HG03442 (cell line): ENCODE results near the gene NT5C.
A peak's percentile ranks its signal among the peaks of the same experiment; 100 is the strongest.

ENCODE experiments used
- ATAC-seq: cut with Tn5 transposase; IDR thresholded peaks from one replicate; pipeline ENCODE4 v1.9.1; 2021; ENCODE audit warnings: mild to moderate bottlenecking, moderate library complexity; ENCODE audit not compliant: unreplicated experiment

Gene NT5C

DNA sequence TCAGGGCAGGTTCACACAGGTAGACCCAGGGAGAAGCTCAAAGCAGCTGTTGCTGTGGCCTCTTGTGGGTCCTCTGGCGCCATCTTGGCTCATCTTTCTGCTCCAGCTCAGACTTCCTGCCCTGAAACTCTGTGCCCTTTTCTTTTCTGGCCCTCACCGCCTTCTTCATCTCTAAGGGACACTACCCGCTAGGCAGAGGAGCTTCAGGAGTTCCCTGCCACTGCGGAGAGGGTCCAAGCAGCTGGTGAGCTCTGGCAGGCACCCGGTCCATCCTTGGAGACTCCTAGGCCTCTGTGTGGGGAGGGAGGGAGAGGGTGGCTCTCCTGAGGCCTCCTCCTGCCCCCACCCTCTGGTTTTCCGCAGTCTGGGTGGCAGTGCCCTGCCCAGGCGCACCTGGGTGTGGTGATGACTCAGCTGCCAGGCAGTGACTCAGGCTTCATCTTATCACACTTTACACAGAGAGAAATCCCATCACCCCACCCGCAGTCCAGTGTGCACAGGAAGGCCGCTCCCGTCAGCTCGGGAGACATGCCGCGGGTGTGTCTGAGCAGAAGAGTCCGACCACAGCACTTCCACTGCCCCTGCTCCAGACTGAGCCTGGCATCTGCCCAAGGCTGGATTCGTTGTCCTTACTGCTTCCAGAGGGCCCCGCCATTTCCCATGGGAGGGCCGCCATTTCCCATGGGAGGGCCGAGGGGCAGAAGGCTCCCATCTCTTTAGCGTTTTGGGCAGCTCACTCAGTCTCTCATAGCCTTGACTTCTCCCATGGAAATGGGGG, 7.3 kb downstream of the NT5C start:
- no peak for ATAC-seq

DNA sequence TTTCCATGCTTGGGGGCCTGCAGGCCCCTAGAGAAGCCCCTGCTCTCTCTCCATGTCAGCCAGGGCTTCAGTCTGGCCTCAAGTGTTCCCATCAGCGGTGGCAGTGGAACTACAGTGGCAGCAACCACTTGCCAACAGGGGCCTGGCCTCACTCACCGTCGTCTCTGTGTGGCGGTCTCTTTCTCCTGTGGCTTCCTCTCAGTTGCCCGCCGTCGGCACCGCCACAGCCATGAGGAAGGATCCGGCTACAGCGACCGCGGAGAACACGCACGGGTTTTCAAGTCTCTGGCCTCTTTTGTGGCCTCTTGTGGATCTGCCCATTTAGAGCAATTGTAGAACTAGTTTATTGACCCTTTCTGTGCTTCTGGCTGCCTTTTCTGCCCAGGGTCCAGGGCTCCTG, 13.2 kb downstream of the NT5C start:
- no peak for ATAC-seq

DNA sequence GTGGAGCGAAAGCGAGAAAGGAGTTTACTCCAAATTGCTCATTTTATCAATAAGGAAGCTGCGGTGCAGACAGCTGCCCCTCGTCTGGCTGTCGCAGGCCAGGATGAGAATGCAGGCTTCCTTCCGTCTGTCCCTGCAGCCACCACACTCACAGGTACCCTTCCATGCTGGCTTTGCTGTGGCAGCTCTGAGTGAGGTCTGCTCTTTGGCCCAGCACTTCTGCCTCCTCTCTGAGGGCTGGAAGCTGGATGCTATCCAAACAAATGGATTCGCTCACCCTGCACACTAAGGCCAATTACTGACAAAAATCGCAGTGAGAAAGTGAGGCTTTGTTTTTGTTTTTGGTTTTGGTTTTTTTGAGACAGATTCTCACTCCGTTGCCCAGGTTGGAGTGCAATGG, 14.8 kb downstream of the NT5C start:
- no peak for ATAC-seq

DNA sequence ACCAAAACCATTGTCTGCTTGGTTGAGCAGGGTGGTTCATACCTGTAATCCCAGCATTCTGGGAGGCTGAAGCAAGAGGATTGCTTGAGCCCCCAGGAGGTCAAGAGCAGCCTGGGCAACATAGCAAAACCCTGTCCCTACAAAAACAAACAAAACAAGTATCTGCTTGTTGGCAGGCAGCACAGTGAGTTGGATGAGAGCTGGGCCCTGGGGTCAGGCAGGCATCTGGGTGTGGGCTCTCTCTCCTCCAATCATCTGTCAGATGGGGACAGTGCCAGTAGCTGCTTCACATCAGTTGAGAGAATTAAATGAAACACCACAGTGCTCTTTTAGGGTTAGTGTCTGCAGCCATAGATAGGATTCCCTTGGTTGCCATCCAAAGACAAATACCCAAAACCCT, 16.0 kb downstream of the NT5C start:
- ATAC-seq: no peak

DNA sequence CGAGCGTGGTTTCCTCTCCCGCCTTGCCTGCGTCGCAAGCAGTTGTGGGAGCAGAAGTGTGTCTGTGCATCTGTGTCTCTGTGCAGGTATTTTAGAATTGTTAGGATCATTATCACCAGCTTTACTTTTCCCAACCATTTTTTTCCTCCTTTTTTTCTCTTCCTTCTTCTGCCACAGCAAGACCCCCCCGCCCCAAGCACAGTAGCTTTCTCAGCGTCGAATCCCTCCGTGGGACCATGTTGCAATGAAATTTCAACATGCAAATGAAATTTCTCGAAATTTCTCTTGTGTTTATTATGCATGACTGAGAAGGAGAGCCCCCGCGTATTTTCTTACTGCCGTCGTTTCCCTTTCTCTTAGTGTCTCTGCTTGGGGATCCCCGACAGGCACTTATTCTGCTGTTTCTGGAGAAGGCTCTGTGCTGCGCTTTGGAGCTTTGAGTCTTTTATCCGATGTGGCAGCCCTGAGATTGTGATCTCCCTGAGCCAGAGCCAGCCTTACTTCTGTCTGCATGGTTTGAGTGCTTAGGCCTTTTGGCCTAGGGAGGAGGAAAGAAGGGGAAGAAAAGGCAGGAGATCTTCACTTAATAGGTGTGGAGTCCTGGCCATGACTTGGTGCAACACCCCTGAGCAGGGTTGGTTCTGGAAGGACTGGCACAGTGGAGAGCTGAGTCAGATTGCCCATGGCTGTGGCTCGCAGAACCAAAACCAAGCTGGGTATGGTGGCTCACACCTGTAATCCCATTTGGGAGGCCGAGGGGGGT, 16.8 kb downstream of the NT5C start:
- ATAC-seq: no peak

DNA sequence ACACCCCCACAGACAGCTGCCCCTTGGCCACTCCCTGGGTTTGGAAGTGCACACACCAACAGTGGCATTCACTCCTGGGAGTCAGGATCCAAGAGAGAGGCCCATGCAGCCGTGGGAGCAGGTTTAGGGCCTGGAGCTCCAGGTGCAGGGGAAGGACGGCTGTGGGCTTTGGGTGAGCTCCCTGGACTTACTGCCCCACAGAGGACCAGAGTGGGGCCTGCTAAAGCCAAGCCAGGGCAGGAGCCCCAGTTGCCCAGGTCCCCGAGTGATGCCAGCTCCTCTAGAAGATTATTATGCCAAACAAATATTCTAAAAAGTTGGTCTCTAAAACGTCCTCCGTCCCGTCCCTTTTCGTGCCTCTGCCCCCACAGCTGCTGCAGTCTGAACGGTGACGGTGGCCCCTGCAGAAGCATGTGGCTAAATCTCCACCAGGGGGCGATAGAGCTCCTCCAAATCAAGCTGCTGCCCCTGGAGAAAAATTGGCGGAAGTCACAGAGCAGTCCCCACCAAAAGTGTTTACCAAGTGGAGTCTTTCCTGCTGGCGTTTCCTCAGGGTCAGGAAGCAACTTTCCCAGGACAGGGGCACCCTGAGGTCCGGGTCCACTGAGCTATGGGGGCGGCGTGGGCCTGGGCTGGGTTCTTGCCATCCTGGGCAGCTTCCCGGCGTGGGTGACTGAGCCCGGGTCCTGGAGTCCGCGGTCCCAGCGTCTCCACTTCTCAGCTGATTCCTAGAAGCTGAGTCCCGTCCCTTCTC, 17.6 kb downstream of the NT5C start:
- no peak for ATAC-seq

DNA sequence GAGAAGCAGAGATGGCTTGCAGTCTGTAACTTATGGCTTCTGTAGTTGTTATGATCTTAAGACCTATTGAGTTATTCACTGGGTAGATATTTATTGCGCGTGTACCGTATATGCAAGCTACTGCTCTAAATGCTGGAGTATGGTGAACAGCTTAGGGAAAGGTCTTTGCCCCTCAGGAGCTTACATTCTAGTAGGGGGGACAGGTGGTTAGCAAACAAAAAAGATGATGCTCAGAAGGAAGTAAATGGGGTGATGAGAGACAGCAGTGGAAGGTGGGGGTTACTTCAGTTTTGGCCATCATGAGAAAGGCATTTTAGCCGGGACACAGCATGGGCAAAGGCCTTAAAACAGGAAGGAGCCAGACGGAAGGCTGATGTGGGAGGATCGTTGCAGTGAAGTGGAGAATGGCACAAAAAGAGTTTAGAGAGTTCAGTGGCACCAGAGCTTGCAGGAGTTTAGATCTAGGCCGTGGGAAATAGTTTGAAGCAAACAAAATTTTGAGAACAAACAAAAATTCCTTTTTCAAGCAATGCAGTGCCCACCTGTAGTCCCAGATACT, 19.7 kb downstream of the NT5C start:
- no peak for ATAC-seq

DNA sequence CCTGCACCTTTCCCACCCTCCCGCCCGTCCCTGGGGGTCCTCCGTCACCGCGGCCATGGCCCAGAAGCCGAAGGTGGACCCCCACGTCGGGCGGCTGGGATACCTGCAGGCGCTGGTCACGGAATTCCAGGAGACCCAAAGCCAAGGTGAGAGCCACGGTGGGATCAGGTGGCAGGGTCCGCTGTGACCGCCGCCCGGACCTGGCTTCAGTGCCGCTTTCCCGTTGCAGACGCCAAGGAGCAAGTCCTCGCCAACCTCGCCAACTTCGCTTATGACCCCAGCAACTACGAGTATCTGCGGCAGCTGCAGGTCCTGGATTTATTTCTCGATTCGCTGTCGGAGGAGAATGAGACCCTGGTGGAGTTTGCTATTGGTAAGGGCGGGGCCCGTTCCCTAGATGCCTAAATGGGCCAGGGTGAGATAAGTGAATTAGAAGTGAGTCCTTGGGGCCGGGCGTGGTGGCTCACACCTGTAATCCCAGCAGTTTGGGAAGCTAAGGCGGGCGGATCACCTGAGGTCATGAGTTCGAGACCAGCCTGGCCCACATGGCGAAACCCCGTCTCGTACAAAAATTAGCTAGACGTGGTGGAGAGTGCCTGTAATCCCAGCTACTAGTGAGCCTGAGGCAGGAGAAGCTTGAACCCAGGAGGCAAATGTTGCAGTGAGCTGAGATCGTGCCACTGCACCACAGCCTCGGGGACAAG, 21.2 kb downstream of the NT5C start:
- ATAC-seq: no peak

DNA sequence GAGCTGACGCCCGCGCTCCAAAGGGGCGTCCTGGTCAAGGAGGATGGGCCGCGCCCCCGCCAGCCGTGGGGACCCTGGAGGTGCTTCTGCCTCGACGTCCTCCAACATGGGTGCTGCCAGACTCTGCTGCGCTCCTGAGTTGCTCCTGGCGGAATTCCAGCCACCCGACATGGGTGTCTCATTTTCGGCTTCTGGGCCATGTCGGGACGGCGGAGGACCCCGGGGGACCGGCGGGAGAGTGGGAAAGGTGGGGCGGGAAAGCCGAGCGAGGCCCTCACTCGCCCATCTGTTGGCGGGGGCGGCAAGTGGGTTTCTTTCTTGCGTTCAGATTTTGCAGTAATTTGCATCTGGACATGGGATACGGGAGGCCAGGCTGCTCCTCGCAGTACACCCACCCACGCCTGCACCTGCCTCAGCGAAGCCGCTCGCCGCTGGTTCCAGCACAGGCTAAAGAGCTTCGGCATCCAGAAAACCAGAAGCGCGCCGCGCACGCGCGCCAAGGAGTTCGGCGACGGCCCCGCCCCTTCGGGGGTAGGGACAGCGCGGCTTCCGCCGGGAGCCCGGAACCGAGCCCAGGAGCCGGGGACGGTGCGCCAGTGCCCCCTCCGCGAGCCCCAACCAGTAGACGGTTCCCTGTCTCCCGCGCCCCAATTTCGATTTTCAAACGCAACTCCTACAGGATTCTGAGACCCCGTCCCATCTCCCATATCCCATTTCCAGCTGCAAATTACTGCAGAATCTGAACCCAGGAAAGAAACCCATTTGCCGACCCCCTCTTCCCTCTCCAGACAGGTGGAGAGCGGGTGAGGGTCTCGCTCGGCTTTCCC, 21.9 kb downstream of the NT5C start, which contains the start of gene ARMC7:
Gene ARMC7, plus strand, starts transcription at position 563 of the 827 bp plus-strand sequence. CDS start 320 bp downstream, outside the sequence.
- peak; percentile 66 for ATAC-seq

DNA sequence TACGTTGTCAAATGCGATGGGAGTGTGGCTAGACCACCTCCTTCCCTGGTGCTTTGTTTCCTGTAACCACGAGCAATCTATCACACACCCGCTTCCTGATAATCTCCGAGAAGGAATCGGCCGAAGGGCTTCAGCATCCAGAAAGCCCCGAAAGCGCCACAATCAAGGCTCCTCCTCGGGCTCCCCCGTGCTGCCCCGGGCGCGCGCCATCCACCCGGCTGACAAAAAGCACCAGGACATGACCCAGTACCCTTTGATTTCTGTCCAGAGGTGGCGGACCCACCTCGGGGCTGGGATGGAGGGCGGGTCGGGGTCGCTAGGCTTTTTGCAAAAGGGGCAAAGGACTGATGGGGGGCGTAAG, 22.5 kb downstream of the NT5C start:
- no peak for ATAC-seq

DNA sequence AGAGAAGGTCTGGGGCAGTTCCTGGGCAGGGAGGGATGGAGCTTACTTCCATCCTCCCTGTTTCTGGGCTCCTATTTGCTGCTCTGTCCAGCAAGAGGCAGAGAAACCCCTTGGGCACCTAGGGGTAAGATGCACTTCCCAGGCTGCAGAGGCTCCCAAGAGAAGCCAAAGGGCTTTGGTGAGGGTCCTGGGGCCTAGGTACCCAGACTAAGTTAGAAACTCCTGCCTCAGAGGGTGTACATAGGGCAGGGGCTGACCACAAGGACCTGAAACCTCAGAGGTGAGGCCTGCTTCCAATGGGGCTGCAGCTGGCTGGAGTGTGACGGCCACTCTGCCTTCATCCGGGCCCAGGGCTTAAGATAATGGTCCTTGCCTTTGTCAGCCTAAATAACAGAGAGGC, 23.3 kb downstream of the NT5C start:
- no peak for ATAC-seq

DNA sequence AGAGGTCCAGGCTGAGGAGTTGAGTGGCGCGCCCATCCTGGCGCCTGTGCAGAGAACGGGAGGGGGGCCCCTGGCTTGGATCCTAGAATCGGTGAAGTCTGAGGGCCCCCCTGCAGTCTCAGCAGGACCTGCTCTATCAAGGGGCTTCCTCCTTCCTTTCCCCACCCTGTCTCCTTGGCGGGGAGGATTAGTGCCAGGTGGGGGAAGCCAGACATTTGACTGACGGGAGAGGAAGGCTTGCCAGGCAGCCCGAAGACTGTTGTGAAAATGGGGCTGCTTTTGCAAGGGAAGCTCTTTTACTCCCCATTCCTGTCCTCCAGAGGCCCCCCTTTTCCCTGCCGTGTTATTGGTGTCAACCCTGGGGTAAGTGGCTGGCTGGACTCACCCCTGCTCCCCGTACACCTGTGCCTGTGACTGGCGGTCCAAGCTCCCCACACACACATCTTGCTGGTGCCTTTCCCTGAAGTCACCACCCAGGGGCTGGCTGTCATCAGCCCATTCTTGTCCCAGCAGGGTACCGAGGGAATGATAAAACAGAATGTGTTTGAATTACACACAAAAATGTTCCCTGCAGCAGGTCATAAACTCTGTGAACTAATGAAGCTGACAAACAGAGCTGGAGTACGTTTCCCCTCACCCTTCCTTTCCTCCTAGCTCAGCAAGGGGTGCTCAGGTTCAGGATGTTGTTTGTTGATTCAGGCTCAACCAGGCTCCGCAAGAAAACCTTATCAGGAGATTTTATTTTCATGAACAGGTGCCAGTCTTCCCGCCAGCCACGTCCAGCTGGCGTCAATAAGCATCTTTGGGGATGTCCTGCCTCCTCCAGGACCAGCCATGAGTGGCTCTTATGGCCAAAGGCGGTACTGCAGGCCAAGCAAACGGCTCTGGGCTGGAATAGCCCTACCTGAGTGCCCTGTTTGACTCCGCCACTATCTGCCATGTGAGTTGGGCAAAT, 26.1 kb downstream of the NT5C start:
- no peak for ATAC-seq

DNA sequence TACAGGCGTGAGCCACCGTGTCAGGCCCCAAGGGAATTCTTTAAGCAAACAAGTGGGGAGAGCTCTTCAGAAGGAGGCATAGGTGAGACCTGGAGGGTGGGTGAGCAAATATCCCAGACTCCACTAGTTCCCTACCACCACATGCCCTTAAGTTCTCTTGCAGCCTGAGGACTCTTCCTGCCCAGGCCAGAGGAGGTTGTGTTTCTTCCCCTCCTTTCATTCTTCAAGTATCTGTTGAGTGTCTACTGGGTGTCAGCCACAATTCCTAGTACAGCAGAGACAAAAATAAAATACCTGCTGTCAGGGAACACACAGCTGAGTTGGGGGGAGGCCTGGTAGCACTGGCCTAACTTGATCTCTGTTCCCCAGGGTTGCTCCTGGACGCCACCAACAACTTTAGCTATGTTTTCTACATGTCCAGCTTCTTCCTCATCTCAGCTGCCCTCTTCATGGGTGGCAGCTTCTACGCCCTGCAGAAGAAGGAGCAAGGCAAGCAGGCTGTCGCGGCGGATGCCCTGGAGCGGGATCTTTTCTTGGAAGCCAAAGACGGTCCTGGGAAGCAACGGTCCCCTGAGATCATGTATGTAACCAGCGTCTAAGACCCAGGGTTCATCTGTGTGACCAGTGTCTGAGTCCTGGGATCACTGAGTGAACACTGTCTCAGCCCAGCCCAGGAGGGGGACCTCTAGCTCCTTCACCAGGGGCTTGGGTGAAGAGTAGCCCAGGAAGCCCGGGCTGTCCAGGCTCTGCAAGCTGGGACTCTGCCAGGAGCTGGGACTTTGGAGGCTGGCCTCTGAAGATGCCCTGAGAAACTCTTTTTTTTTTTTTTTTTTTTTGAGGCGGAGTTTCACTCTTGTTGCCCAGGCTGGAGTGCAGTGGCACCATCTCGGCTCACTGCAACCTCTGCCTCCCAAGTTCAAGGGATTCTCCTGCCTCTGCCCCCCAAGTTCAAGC, 27.7 kb downstream of the NT5C start:
- ATAC-seq: no peak

DNA sequence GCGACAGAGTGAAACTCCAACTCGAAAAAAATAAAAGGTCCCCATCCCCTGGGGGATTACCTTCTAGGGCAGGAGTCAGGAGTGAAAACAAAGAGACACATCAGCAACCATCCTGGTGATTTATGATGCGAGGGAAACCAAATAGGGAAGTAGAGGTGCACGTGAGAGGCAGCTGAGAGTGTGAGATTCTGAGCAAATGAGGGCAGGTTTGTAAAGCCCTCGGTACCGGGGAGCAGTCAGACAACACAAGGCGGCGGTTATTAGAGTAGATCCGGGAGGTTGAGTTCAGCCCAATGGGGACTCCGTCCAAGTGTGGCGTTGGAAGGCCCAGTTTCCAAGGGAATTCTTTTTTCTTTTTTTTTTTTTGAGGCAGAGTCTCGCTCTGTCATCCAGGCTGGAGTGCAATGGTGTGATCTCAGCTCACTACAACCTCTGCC, 29.1 kb downstream of the NT5C start:
- ATAC-seq: no peak

DNA sequence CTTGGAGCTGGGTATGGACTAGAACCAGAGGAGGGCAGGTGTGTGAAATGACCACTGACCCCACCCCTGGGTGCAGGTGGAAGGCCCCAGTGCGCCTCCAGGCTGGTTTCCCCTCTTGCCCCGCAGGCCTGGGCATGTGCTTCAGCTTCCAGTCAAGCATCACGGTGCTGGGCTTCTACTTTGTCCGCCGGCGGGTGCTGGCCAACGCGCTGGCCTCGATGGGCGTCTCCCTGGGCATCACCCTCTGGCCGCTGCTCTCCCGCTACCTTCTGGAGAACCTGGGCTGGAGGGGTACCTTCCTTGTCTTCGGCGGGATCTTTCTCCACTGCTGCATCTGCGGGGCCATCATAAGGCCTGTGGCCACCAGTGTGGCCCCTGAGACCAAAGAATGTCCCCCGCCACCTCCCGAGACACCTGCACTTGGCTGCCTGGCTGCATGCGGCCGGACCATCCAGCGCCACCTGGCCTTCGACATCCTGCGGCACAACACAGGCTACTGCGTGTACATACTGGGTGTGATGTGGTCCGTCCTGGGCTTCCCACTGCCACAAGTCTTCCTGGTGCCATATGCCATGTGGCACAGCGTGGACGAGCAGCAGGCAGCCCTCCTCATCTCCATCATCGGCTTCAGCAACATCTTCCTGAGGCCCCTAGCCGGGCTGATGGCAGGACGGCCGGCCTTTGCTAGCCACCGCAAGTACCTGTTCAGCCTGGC, 31.5 kb downstream of the NT5C start:
- no peak for ATAC-seq

DNA sequence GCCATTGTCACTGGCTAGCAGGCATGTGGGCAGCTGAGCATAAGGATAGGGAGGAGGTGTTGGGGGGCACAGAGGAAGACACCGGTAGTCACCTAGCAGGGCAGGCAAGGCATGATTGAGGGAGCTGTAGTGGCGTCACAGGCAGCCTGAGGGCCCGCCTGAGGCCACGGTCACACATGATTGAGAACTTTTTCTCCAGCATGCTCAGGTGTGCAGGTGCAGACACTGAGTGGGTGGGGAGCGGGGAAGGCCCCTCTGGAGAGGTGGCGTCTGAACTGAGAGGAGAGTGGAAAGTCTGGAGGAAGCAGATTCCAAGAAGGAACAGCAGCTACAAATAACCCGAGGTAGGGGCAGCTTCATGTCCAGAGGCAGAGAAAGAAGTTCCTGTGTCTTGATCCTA, 32.7 kb downstream of the NT5C start:
- ATAC-seq: no peak

DNA sequence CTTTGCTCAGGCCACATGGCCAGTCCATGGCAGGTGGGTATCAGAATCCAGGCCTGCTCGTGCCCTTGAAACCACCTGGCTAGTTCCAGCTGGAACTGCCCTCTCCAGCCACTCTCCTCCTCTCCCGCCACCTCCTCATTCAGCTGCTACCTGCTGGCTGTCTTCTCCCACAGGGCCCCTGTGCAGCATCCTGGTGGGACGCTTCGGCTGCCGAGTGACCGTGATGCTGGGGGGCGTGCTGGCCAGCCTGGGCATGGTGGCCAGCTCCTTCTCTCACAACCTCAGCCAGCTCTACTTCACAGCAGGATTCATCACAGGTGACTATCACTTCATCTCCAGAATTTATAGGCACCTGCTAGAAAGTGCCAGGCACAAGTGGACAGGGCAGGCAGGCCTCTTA, 33.7 kb downstream of the NT5C start:
- ATAC-seq: no peak
